ENCODE results near the gene ADRA2C. TPM values are rescaled to one million over a fixed set of nuclear protein-coding genes. Genes with fewer than 3 reads are reported as not detected.

Gene ADRA2C
- total RNA-seq, 1 donor from 2014 or later, result 0.32 TPM

GRCh38 chr4:3759236-3759635 lies 6.9 kb upstream of the ADRA2C start:
- H3K9me3 Mint-ChIP-seq (ENCODE audit: unreplicated experiment), result no peaks in the 10 kb centered on the region
- DNase-seq (ENCODE audit: extremely low spot score, unreplicated experiment), result no peak
- H3K4me1 Mint-ChIP-seq (ENCODE audit: unreplicated experiment), result no peaks in the 10 kb centered on the region
- no peak overlapping the region for H3K4me3 Mint-ChIP-seq (ENCODE audit: unreplicated experiment)
- no peaks in the 10 kb centered on the region for H3K36me3 Mint-ChIP-seq (ENCODE audit: unreplicated experiment)
- TF ChIP-seq CTCF (IDR thresholded peaks at IDR 0.05), result no peak
- H3K27ac Mint-ChIP-seq (ENCODE audit: unreplicated experiment), result no peak overlapping the region
- H3K27me3 Mint-ChIP-seq (ENCODE audit: unreplicated experiment), result peaks cover 13% of the 10 kb centered on the region

GRCh38 chr4:3760346-3760745 lies 5.8 kb upstream of the ADRA2C start:
- TF ChIP-seq CTCF (IDR thresholded peaks at IDR 0.05), result no peak
- Mint-ChIP-seq H3K27ac (ENCODE audit: unreplicated experiment) (no peak overlapping the region), H3K27me3 (ENCODE audit: unreplicated experiment) (peaks cover 4% of the 10 kb centered on the region)

GRCh38 chr4:3760841-3761240 lies 5.3 kb upstream of the ADRA2C start:
- Mint-ChIP-seq H3K27ac (ENCODE audit: unreplicated experiment) (no peak overlapping the region), H3K27me3 (ENCODE audit: unreplicated experiment) (peaks cover 4% of the 10 kb centered on the region), H3K9me3 (ENCODE audit: unreplicated experiment) (no peaks in the 10 kb centered on the region), H3K4me1 (ENCODE audit: unreplicated experiment) (no peaks in the 10 kb centered on the region), H3K36me3 (ENCODE audit: unreplicated experiment) (no peaks in the 10 kb centered on the region), H3K4me3 (ENCODE audit: unreplicated experiment) (no peak overlapping the region)
- no peak for TF ChIP-seq CTCF (IDR thresholded peaks at IDR 0.05)
- DNase-seq (ENCODE audit: extremely low spot score, unreplicated experiment), result no peak

More at GRCh38 chr4:3760346-3760745, 5.8 kb upstream of the ADRA2C start:
- no peaks in the 10 kb centered on the region for H3K4me1 Mint-ChIP-seq (ENCODE audit: unreplicated experiment)
- H3K4me3 Mint-ChIP-seq (ENCODE audit: unreplicated experiment), result no peak overlapping the region
- H3K36me3 Mint-ChIP-seq (ENCODE audit: unreplicated experiment), result no peaks in the 10 kb centered on the region
- H3K9me3 Mint-ChIP-seq (ENCODE audit: unreplicated experiment), result no peaks in the 10 kb centered on the region
- DNase-seq (ENCODE audit: extremely low spot score, unreplicated experiment), result no peak

- Mint-ChIP-seq H3K27me3 (ENCODE audit: unreplicated experiment) (peaks cover 9% of the 10 kb centered on the region), H3K9me3 (ENCODE audit: unreplicated experiment) (no peaks in the 10 kb centered on the region), H3K4me1 (ENCODE audit: unreplicated experiment) (peaks cover 3% of the 10 kb centered on the region), H3K4me3 (ENCODE audit: unreplicated experiment) (no peak overlapping the region), H3K36me3 (ENCODE audit: unreplicated experiment) (no peaks in the 10 kb centered on the region), H3K27ac (ENCODE audit: unreplicated experiment) (no peak overlapping the region)
- DNase-seq (ENCODE audit: extremely low spot score, unreplicated experiment), result no peak
- TF ChIP-seq CTCF (IDR thresholded peaks at IDR 0.05), result no peak
Observed at GRCh38 chr4:3762264-3762663, 3.9 kb upstream of the ADRA2C start.

GRCh38 chr4:3762753-3763549 lies 3.2 kb upstream of the ADRA2C start:
- no peak for TF ChIP-seq CTCF (IDR thresholded peaks at IDR 0.05)
- H3K27ac Mint-ChIP-seq (ENCODE audit: unreplicated experiment), result no peak overlapping the region
- peaks cover 6% of the 10 kb centered on the region for H3K4me1 Mint-ChIP-seq (ENCODE audit: unreplicated experiment)
- H3K9me3 Mint-ChIP-seq (ENCODE audit: unreplicated experiment), result no peaks in the 10 kb centered on the region
- no peak for DNase-seq (ENCODE audit: extremely low spot score, unreplicated experiment)
- peaks cover 12% of the 10 kb centered on the region for H3K27me3 Mint-ChIP-seq (ENCODE audit: unreplicated experiment)
- H3K36me3 Mint-ChIP-seq (ENCODE audit: unreplicated experiment), result peaks cover 2% of the 10 kb centered on the region
- H3K4me3 Mint-ChIP-seq (ENCODE audit: unreplicated experiment), result no peak overlapping the region

Measured in osteocyte (in vitro differentiated cells).